Fibroblast of the aortic adventitia (primary cell): ENCODE results near the gene FLT4. TPM values are rescaled to one million over a fixed set of nuclear protein-coding genes. Genes with fewer than 3 reads are reported as not detected.

ENCODE experiments used
- DNase-seq: peaks from one replicate; pipeline ENCODE4 v3.0.0-alpha.2; 2010; ENCODE audit warnings: low read depth
- H3K4me3 ChIP-seq: 2 replicates; pipeline ENCODE4 v1.5.1; 2011; ENCODE audit warnings: low read depth, mild to moderate bottlenecking, control low read depth, low read length, moderate library complexity
- total RNA-seq: library from RNA; depleted of rRNA; stranded (reverse); fragments of >200 nt; gene quantifications from 2 replicates; pipeline ENCODE4 v1.2.3, GENCODE V29; 2012; ENCODE audit warnings: low replicate concordance
- TF ChIP-seq, protein P1 (sequence below): IDR thresholded peaks from 2 replicates; pipeline ENCODE4 v1.5.1; 2011; ENCODE audit warnings: mild to moderate bottlenecking, low read length, control low read depth, inconsistent platforms; ENCODE audit not compliant: insufficient read depth

The FLT4 gene
- total RNA-seq, 1 donor, result 0.09 TPM

DNA sequence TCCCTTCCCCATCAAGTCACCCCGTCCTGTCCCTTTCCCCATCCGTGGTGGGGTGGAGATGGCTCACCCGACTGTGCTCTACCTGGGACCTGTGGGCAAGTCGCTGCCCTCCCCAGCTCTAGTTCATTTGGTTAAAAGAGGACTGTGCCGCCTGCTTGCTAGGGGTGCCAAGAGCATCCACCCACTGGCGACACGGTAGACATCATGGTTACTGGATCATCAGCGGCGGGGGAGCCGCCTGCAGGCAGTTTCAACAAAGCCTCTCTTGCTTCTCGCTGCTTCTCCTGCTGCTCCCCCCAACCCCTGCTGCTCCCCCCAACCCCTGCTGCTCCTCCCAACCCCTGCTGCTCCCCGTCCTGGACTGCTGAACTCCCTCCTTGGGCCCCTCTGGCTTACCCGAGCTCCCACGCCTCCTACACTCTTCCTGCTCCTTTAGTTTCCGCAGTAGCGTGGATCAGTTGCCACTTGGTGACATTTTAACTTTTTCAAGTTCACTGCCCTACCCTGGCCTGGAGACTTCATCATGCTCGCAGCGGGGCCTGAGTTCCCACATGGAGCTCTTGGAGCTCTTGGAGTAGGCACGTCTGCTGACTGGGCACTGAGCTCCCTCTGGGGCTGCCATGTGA is 36.1 kb downstream of the FLT4 start:
- DNase-seq, result no peak
- no peak overlapping the region for H3K4me3 ChIP-seq
- TF ChIP-seq, protein P1, sequence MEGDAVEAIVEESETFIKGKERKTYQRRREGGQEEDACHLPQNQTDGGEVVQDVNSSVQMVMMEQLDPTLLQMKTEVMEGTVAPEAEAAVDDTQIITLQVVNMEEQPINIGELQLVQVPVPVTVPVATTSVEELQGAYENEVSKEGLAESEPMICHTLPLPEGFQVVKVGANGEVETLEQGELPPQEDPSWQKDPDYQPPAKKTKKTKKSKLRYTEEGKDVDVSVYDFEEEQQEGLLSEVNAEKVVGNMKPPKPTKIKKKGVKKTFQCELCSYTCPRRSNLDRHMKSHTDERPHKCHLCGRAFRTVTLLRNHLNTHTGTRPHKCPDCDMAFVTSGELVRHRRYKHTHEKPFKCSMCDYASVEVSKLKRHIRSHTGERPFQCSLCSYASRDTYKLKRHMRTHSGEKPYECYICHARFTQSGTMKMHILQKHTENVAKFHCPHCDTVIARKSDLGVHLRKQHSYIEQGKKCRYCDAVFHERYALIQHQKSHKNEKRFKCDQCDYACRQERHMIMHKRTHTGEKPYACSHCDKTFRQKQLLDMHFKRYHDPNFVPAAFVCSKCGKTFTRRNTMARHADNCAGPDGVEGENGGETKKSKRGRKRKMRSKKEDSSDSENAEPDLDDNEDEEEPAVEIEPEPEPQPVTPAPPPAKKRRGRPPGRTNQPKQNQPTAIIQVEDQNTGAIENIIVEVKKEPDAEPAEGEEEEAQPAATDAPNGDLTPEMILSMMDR, result no peak

- no peak overlapping the region for H3K4me3 ChIP-seq
- TF ChIP-seq, protein P1, result no peak
- no peak for DNase-seq
Observed at GRCh38 chr5:180612683-180613082, 36.7 kb downstream of the FLT4 start.

DNA sequence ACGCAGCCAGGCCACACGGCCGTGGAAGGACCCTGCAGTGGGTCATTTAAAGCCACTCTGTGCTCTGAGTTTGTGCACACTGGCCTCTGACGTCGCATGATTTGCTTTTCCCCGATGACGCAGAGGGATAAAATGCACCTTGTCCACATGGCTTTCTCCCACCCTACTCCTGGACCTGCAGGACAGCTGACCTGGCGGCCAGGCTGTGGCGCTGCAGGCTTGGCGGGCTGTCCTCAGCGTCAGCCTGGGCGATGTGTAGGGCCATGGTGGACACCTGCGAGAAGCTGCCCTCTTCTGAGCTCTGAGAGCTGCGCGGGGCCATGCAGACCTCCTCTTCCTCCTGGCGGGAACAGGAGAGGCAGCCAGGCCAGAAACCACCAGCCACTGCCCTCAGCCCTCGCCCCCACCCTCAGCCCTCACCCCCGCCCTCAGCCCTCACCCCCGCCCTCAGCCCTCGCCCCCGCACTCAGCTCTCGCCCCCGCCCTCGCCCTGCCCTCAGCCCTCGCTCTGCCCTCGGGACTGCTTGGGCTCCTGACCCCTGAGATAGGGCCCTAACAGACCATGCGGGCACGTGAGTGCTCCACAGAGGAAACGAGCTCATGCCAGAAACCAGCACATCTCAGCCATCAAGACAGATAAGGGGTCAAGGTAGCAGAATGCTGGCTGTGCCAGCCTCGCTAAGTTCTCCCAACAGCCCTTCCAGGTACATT is 38.1 kb downstream of the FLT4 start:
- no peak for DNase-seq
- TF ChIP-seq, protein P1, result no peak

GRCh38 chr5:180609817-180610550 is 39.4 kb downstream of the FLT4 start:
- no peak overlapping the region for H3K4me3 ChIP-seq

More for the DNA sequence above, 38.1 kb downstream of the FLT4 start:
- H3K4me3 ChIP-seq, result no peak overlapping the region

DNA sequence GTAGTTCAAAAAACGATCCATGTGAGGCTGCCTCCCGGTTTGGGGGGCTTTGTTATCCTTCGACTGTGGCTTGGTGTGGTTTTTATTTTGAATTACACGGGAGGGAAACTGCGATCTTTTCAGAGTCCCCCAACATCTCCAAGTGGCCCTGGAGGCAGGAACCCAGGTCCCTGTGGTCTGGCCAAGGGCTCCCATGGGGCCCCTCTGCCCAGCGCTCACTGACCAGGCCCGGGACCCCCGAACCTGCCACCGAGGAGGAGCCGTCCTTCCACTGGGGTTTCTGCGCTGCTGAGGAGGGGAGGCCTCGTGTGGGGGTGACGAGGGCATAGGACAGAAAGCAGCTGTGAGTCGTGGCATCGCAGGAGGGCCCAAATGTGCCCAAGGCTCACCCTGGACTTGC is 40.0 kb downstream of the FLT4 start:
- DNase-seq, result no peak

More at GRCh38 chr5:180609817-180610550, 39.4 kb downstream of the FLT4 start:
- no peak for DNase-seq
- TF ChIP-seq, protein P1, result no peak

DNA sequence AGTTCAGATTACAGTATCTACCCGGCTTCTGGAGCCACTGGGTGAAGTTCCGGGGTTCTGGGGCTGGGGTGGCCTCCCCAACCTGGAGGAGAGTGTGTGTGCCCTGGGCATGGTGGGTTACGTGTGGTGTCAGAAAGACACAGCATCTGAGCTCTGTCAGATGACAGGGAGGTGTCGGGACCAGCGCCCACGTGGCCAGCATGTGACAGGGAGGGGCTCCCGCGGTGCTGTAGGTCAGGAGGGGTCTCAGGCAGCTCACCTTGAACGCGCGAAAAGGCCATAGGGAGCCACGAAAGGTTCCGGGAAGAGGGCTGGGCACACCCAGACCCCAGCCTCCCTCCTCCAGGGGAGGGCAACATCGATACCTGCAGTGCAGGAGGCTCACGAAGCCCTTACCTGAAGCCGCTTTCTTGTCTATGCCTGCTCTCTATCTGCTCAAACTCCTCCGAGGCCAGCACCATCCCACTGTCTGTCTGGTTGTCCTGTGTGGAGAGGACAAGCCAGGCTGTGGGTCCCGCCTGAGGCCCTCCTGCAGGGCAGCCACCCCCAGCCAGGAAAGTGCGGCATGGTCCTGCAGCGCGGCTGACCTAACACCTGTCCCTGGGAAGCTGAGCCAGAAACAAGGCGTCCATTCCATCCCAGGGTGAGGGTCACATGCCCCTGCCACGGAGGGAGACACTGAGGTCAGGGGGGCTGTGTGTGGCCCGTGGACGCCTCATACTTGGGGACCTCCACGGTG is 40.7 kb downstream of the FLT4 start:
- H3K4me3 ChIP-seq, result no peak overlapping the region
- TF ChIP-seq, protein P1, result no peak
- no peak for DNase-seq

More for the DNA sequence above, 40.0 kb downstream of the FLT4 start:
- no peak overlapping the region for H3K4me3 ChIP-seq
- TF ChIP-seq, protein P1, result no peak
